HG02973 (cell line): ENCODE results near the gene TUBA8.
"Not testable (repeated sequence)": the region's sequence is repeated elsewhere in the genome, so short reads cannot be mapped to it uniquely, and the experiment has no call there.

Experiments
- ATAC-seq: cut with Tn5 transposase; IDR thresholded peaks from one replicate; pipeline ENCODE4 v1.9.1; 2021; ENCODE audit warnings: moderate library complexity; ENCODE audit not compliant: unreplicated experiment

The TUBA8 gene

DNA sequence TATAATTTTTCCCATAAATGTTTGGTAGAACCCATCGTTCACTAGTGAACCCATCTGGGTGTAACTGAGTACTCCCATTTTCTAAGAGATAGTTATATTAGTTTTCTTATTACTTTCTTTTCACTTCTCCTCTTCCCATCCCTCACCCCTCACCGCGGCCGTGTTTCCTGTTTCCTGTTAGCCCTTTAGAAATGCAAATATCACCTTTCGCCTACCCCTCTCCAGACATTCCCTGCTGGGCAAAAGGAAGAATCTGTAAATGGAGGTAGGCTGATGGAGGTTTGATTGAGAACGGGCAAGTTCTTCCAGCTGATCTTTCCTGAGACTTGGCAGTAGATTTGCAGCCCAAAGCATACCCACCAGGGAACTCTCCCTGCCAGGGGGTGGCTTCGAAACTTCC is 54.7 kb downstream of the TUBA8 start:
- ATAC-seq, result not testable (repeated sequence)

DNA sequence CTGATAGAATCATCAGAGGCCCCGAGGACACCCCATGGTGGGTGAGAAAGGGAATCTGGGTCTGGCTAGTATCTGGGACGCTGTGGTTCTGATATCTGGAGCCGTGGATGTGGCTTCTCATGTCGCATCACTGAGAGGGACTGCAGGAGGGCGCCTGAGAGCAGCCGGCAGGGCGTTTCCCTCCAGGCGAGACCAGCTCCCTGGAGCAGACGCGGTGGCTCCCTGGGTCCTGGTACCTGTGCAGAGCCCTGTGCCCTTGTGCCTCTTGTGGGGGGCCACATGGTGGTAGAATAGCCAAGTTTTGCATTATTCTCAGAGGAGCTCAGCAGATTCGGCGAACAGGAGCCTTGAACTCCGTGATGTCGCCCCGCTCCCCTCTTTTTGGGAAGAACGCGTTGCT is 59.7 kb downstream of the TUBA8 start:
- ATAC-seq, result not testable (repeated sequence)

DNA sequence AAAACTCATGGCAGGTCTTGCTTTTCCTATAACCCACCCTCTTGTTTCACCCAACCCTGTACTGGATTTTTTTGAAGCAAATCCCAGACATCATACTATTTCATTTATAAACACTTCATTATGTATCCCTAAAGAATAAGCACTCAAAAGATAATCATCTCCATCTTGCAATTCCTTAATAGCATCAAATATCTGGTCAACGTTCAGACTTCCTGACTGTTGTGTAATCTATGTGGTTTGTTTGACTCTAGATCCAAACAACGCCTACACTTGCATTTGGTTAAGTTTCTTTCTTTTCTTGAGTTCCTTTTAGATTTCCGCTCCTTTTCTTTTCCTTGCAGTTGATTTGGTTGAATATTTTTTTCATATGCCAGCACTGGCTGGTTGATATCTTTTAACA is 61.6 kb downstream of the TUBA8 start:
- ATAC-seq, result not testable (repeated sequence)

DNA sequence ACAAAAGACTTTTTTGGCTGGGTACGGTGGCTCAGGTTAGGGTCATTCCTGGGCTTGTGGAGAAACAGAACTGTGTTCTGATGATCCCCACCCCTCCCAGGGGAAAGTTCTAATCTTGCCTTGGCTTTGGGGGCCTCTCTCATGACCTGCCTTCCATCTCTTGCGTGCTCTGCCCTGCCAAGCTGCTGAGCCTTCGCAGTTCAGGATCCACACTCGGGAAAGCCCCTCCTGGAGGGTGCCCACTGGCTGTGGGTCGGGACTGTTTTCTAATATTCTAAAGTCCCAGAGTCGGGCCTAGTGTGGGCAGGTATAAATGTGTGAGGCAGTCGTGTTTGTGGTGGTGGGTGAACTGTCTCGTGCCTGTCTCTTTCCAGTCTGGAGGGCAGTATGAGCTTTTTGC is 62.2 kb downstream of the TUBA8 start:
- ATAC-seq, result not testable (repeated sequence)

DNA sequence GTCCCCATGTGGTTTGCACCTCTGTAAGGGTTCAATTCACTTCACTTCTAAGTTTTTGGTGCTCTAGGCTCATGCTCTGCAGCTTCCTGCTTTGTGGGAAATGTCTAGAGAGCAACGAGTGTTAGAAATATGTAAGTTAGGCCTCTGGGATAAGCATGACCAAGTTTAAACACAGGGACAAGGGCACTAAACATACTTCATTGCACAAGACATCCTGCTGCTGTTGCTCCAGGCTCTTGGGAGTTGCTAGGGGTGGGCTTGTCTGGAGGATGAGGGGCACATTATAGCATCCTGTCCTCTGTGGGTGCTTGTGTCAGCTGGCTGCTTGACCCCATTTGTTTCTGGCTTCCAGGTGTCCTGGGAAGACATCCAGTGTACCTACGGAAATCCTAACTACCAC is 62.8 kb downstream of the TUBA8 start:
- ATAC-seq, result not testable (repeated sequence)
